Measurements from ENCODE around the gene KANSL1. TPM values are rescaled to one million over a fixed set of nuclear protein-coding genes. Genes with fewer than 3 reads are reported as not detected.

Gene KANSL1
- total and polyA plus RNA-seq, 5 donors from 2014 or later = 9.1 to 295 (median 11.3) TPM

GRCh38 chr17:46061435-46061834, 131.8 kb downstream of the KANSL1 start:
- H3K4me3 Mint-ChIP-seq = no peak overlapping the region
- H3K27ac ChIP-seq (ENCODE audit: insufficient read depth, low read length, poor library complexity, severe bottlenecking) = no peak overlapping the region
- H3K27ac Mint-ChIP-seq = no peak overlapping the region
- no peaks in the 10 kb centered on the region for H3K27me3 Mint-ChIP-seq
- H3K4me1 Mint-ChIP-seq = peaks cover 32 to 44% (median 36%) of the 10 kb centered on the region in 4 donors
- H3K9me3 Mint-ChIP-seq = no peaks in the 10 kb centered on the region
- H3K4me3 ChIP-seq (ENCODE audit: low read depth, low read length) = no peak overlapping the region
- ATAC-seq (ENCODE audit: low read depth in 2 of 2) = no peak
- peaks cover 29% of the 10 kb centered on the region for H3K36me3 Mint-ChIP-seq
- no peaks in the 10 kb centered on the region for H3K4me1 ChIP-seq (ENCODE audit: control insufficient read depth, insufficient read depth, low read length, poor library complexity, severe bottlenecking)
- no peak for DNase-seq
- no peaks in the 10 kb centered on the region for H3K9me3 ChIP-seq (ENCODE audit: control insufficient read depth in 2 of 2, low read length in 2 of 2)
- H3K27me3 ChIP-seq (ENCODE audit: control insufficient read depth, insufficient read depth, low read length) = no peaks in the 10 kb centered on the region
- peaks cover 64% of the 10 kb centered on the region for H3K36me3 ChIP-seq (ENCODE audit: control insufficient read depth, insufficient read depth, low read length)

- H3K4me1 ChIP-seq (ENCODE audit: control insufficient read depth, insufficient read depth, low read length, poor library complexity, severe bottlenecking) = no peaks in the 10 kb centered on the region
- Mint-ChIP-seq H3K9me3 (no peaks in the 10 kb centered on the region), H3K4me1 (peaks cover 34 to 41% (median 36%) of the 10 kb centered on the region in 4 donors), H3K36me3 (peaks cover 22% of the 10 kb centered on the region), H3K27me3 (no peaks in the 10 kb centered on the region), H3K4me3 (no peak overlapping the region), H3K27ac (no peak overlapping the region)
- ATAC-seq (ENCODE audit: low read depth in 2 of 2) (no peak), DNase-seq (no peak)
- no peaks in the 10 kb centered on the region for H3K27me3 ChIP-seq (ENCODE audit: control insufficient read depth, insufficient read depth, low read length)
- no peak overlapping the region for H3K27ac ChIP-seq (ENCODE audit: insufficient read depth, low read length, poor library complexity, severe bottlenecking)
- no peaks in the 10 kb centered on the region for H3K9me3 ChIP-seq (ENCODE audit: control insufficient read depth in 2 of 2, low read length in 2 of 2)
- peaks cover 55% of the 10 kb centered on the region for H3K36me3 ChIP-seq (ENCODE audit: control insufficient read depth, insufficient read depth, low read length)
- no peak overlapping the region for H3K4me3 ChIP-seq (ENCODE audit: low read depth, low read length)
Measured at GRCh38 chr17:46060461-46060860, 132.8 kb downstream of the KANSL1 start.

GRCh38 chr17:46059486-46059885, 133.7 kb downstream of the KANSL1 start:
- no peak overlapping the region for H3K4me3 Mint-ChIP-seq
- no peak for DNase-seq
- peaks cover 48% of the 10 kb centered on the region for H3K36me3 ChIP-seq (ENCODE audit: control insufficient read depth, insufficient read depth, low read length)
- H3K4me3 ChIP-seq (ENCODE audit: low read depth, low read length) = no peak overlapping the region
- ATAC-seq (ENCODE audit: low read depth in 2 of 2) = no peak
- peaks cover 35 to 37% (median 36%) of the 10 kb centered on the region in 4 donors for H3K4me1 Mint-ChIP-seq
- no peaks in the 10 kb centered on the region for H3K27me3 ChIP-seq (ENCODE audit: control insufficient read depth, insufficient read depth, low read length)
- no peaks in the 10 kb centered on the region for H3K9me3 Mint-ChIP-seq
- no peaks in the 10 kb centered on the region for H3K27me3 Mint-ChIP-seq
- H3K9me3 ChIP-seq (ENCODE audit: control insufficient read depth in 2 of 2, low read length in 2 of 2) = no peaks in the 10 kb centered on the region
- peak overlapping the region in 1 of 3 donors; percentile 29 for H3K27ac Mint-ChIP-seq
- no peaks in the 10 kb centered on the region for H3K4me1 ChIP-seq (ENCODE audit: control insufficient read depth, insufficient read depth, low read length, poor library complexity, severe bottlenecking)
- H3K36me3 Mint-ChIP-seq = peaks cover 22% of the 10 kb centered on the region
- no peak overlapping the region for H3K27ac ChIP-seq (ENCODE audit: insufficient read depth, low read length, poor library complexity, severe bottlenecking)

GRCh38 chr17:46057366-46057765, 135.9 kb downstream of the KANSL1 start:
- H3K4me3 ChIP-seq (ENCODE audit: low read depth, low read length) = no peak overlapping the region
- Mint-ChIP-seq H3K27ac (peak overlapping the region in 2 of 3 donors; percentile 29 to 38), H3K36me3 (peaks cover 23% of the 10 kb centered on the region), H3K27me3 (no peaks in the 10 kb centered on the region), H3K4me1 (peaks cover 34 to 41% (median 40%) of the 10 kb centered on the region in 4 donors), H3K4me3 (no peak overlapping the region), H3K9me3 (no peaks in the 10 kb centered on the region)
- H3K36me3 ChIP-seq (ENCODE audit: control insufficient read depth, insufficient read depth, low read length) = peaks cover 44% of the 10 kb centered on the region
- DNase-seq = no peak
- no peaks in the 10 kb centered on the region for H3K27me3 ChIP-seq (ENCODE audit: control insufficient read depth, insufficient read depth, low read length)
- no peaks in the 10 kb centered on the region for H3K4me1 ChIP-seq (ENCODE audit: control insufficient read depth, insufficient read depth, low read length, poor library complexity, severe bottlenecking)
- no peak for ATAC-seq (ENCODE audit: low read depth in 2 of 2)
- H3K9me3 ChIP-seq (ENCODE audit: control insufficient read depth in 2 of 2, low read length in 2 of 2) = no peaks in the 10 kb centered on the region
- H3K27ac ChIP-seq (ENCODE audit: insufficient read depth, low read length, poor library complexity, severe bottlenecking) = no peak overlapping the region

GRCh38 chr17:46056800-46057304, 136.4 kb downstream of the KANSL1 start:
- no peak overlapping the region for H3K4me3 ChIP-seq (ENCODE audit: low read depth, low read length)
- Mint-ChIP-seq H3K4me3 (no peak overlapping the region), H3K4me1 (peaks cover 37 to 46% (median 44%) of the 10 kb centered on the region in 4 donors), H3K9me3 (no peaks in the 10 kb centered on the region), H3K36me3 (peaks cover 28% of the 10 kb centered on the region), H3K27me3 (no peaks in the 10 kb centered on the region), H3K27ac (peak overlapping the region; percentile 29 to 63 (median 38))
- H3K27ac ChIP-seq (ENCODE audit: insufficient read depth, low read length, poor library complexity, severe bottlenecking) = no peak overlapping the region
- H3K27me3 ChIP-seq (ENCODE audit: control insufficient read depth, insufficient read depth, low read length) = no peaks in the 10 kb centered on the region
- no peak for DNase-seq
- no peak for ATAC-seq (ENCODE audit: low read depth in 2 of 2)
- peaks cover 47% of the 10 kb centered on the region for H3K36me3 ChIP-seq (ENCODE audit: control insufficient read depth, insufficient read depth, low read length)
- H3K9me3 ChIP-seq (ENCODE audit: control insufficient read depth in 2 of 2, low read length in 2 of 2) = no peaks in the 10 kb centered on the region
- no peaks in the 10 kb centered on the region for H3K4me1 ChIP-seq (ENCODE audit: control insufficient read depth, insufficient read depth, low read length, poor library complexity, severe bottlenecking)

- Mint-ChIP-seq H3K36me3 (peaks cover 32% of the 10 kb centered on the region), H3K4me3 (no peak overlapping the region)
Measured at GRCh38 chr17:46053911-46054534, 139.2 kb downstream of the KANSL1 start.

GRCh38 chr17:46049656-46050055, 143.6 kb downstream of the KANSL1 start:
- Mint-ChIP-seq H3K4me3 (no peak overlapping the region), H3K9me3 (no peaks in the 10 kb centered on the region), H3K27me3 (no peaks in the 10 kb centered on the region), H3K27ac (peak overlapping the region in 1 of 3 donors; percentile 12), H3K4me1 (peaks cover 20 to 30% (median 29%) of the 10 kb centered on the region in 4 donors), H3K36me3 (peaks cover 33% of the 10 kb centered on the region)
- DNase-seq = no peak
- no peak for ATAC-seq (ENCODE audit: low read depth in 2 of 2)
- Histone ChIP-seq H3K4me1 (ENCODE audit: control insufficient read depth, insufficient read depth, low read length, poor library complexity, severe bottlenecking) (no peaks in the 10 kb centered on the region), H3K36me3 (ENCODE audit: control insufficient read depth, insufficient read depth, low read length) (peaks cover 73% of the 10 kb centered on the region), H3K27me3 (ENCODE audit: control insufficient read depth, insufficient read depth, low read length) (no peaks in the 10 kb centered on the region), H3K4me3 (ENCODE audit: low read depth, low read length) (no peak overlapping the region), H3K27ac (ENCODE audit: insufficient read depth, low read length, poor library complexity, severe bottlenecking) (no peak overlapping the region), H3K9me3 (ENCODE audit: control insufficient read depth in 2 of 2, low read length in 2 of 2) (no peaks in the 10 kb centered on the region)

More at GRCh38 chr17:46053911-46054534, 139.2 kb downstream of the KANSL1 start:
- Histone ChIP-seq H3K27ac (ENCODE audit: insufficient read depth, low read length, poor library complexity, severe bottlenecking) (no peak overlapping the region), H3K4me3 (ENCODE audit: low read depth, low read length) (no peak overlapping the region), H3K27me3 (ENCODE audit: control insufficient read depth, insufficient read depth, low read length) (no peaks in the 10 kb centered on the region), H3K36me3 (ENCODE audit: control insufficient read depth, insufficient read depth, low read length) (peaks cover 51% of the 10 kb centered on the region), H3K4me1 (ENCODE audit: control insufficient read depth, insufficient read depth, low read length, poor library complexity, severe bottlenecking) (no peaks in the 10 kb centered on the region), H3K9me3 (ENCODE audit: control insufficient read depth in 2 of 2, low read length in 2 of 2) (no peaks in the 10 kb centered on the region)
- peak overlapping the region in 1 of 3 donors; percentile 74 for H3K27ac Mint-ChIP-seq
- H3K9me3 Mint-ChIP-seq = no peaks in the 10 kb centered on the region
- H3K27me3 Mint-ChIP-seq = no peaks in the 10 kb centered on the region
- DNase-seq (no peak), ATAC-seq (ENCODE audit: low read depth in 2 of 2) (no peak)
- H3K4me1 Mint-ChIP-seq = peaks cover 30 to 38% (median 38%) of the 10 kb centered on the region in 4 donors

GRCh38 chr17:46047856-46048255, 145.4 kb downstream of the KANSL1 start:
- ATAC-seq (ENCODE audit: low read depth in 2 of 2) (no peak), DNase-seq (no peak)
- no peak overlapping the region for H3K4me3 Mint-ChIP-seq
- H3K27ac ChIP-seq (ENCODE audit: insufficient read depth, low read length, poor library complexity, severe bottlenecking) = no peak overlapping the region
- H3K4me1 ChIP-seq (ENCODE audit: control insufficient read depth, insufficient read depth, low read length, poor library complexity, severe bottlenecking) = no peaks in the 10 kb centered on the region
- H3K9me3 ChIP-seq (ENCODE audit: control insufficient read depth in 2 of 2, low read length in 2 of 2) = no peaks in the 10 kb centered on the region
- H3K4me3 ChIP-seq (ENCODE audit: low read depth, low read length) = no peak overlapping the region
- H3K36me3 ChIP-seq (ENCODE audit: control insufficient read depth, insufficient read depth, low read length) = peaks cover 81% of the 10 kb centered on the region
- no peaks in the 10 kb centered on the region for H3K27me3 Mint-ChIP-seq
- no peaks in the 10 kb centered on the region for H3K9me3 Mint-ChIP-seq
- H3K4me1 Mint-ChIP-seq = peaks cover 17 to 37% (median 30%) of the 10 kb centered on the region in 4 donors
- peaks cover 44% of the 10 kb centered on the region for H3K36me3 Mint-ChIP-seq
- no peaks in the 10 kb centered on the region for H3K27me3 ChIP-seq (ENCODE audit: control insufficient read depth, insufficient read depth, low read length)
- no peak overlapping the region for H3K27ac Mint-ChIP-seq

Data from CD4-positive, CD25-positive, alpha-beta regulatory T cell (primary cell).